MM.1S (cell line): ENCODE measurements around the gene IL22RA1.

ENCODE experiments used
- EZH2 ChIP-seq: fragments of 300-600 bp; sonication (generic); optimal IDR thresholded peaks from 2 replicates; pipeline ENCODE3; 2017; ENCODE audit warnings: low read depth, mild to moderate bottlenecking, antibody characterized with exemption, low read length, mixed read lengths
- EZH2phosphoT487 ChIP-seq: fragments of 300-600 bp; sonication (generic); IDR thresholded peaks from 2 replicates; pipeline ENCODE4 v1.6.1; 2018; ENCODE audit warnings: antibody characterized with exemption, low read length
- TF ChIP-seq, protein P1 (sequence below): fragments of 300-600 bp; sonication (generic); IDR thresholded peaks from 2 replicates; pipeline ENCODE4 v1.5.1; 2016; ENCODE audit warnings: antibody characterized with exemption, low read length, mixed read lengths

DNA sequence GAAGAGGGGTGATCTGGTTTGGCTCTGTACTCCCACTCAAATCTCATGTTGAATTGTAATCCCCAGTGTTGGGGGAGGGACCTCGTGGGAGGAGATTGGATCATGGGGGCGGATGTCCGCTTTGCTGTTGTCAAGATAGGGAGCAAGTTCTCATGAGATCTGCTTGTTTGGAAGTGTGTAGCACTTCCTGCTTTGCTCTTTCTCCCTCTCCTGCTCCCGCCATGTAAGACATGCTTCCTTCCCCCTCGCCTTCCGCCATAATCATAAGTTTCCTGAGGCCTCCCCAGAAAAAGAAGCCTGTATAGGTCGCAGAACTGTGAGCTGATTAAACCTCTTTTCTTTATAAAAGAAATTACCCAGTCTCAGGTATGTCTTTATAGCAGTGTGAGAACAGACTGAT, 58.9 kb downstream of the IL22RA1 start:
- no peak for TF ChIP-seq EZH2
- TF ChIP-seq EZH2phosphoT487, result no peak
- TF ChIP-seq, protein P1, sequence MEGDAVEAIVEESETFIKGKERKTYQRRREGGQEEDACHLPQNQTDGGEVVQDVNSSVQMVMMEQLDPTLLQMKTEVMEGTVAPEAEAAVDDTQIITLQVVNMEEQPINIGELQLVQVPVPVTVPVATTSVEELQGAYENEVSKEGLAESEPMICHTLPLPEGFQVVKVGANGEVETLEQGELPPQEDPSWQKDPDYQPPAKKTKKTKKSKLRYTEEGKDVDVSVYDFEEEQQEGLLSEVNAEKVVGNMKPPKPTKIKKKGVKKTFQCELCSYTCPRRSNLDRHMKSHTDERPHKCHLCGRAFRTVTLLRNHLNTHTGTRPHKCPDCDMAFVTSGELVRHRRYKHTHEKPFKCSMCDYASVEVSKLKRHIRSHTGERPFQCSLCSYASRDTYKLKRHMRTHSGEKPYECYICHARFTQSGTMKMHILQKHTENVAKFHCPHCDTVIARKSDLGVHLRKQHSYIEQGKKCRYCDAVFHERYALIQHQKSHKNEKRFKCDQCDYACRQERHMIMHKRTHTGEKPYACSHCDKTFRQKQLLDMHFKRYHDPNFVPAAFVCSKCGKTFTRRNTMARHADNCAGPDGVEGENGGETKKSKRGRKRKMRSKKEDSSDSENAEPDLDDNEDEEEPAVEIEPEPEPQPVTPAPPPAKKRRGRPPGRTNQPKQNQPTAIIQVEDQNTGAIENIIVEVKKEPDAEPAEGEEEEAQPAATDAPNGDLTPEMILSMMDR, result no peak
